ENCODE data around the gene GTF2F2. TPM values are rescaled to one million over a fixed set of nuclear protein-coding genes. Genes with fewer than 3 reads are reported as not detected.

Gene GTF2F2
- 40.1 TPM for total RNA-seq (2021; ENCODE audit: unreplicated experiment)
- polyA plus RNA-seq (2012): 15.3 and 19.9 TPM in 2 replicates
- Bru-seq, nascent RNA: percentile 91 among the genes with signal in this experiment
- BruChase-seq, experiment 1, labeled RNA remaining after a 6-hour chase: percentile 70 among the genes with signal in this experiment
- BruChase-seq, experiment 2, labeled RNA remaining after a 2-hour chase: percentile 71 among the genes with signal in this experiment
- long read RNA-seq, transcript GTF2F2-201 (8 exons, 2,239 nt): major isoform, 45 of 84 reads
- long read RNA-seq, partial matches to known transcripts: 29 of 84 reads
- long read RNA-seq, other reads (novel, unspliced or antisense): 10 of 84 reads

DNA sequence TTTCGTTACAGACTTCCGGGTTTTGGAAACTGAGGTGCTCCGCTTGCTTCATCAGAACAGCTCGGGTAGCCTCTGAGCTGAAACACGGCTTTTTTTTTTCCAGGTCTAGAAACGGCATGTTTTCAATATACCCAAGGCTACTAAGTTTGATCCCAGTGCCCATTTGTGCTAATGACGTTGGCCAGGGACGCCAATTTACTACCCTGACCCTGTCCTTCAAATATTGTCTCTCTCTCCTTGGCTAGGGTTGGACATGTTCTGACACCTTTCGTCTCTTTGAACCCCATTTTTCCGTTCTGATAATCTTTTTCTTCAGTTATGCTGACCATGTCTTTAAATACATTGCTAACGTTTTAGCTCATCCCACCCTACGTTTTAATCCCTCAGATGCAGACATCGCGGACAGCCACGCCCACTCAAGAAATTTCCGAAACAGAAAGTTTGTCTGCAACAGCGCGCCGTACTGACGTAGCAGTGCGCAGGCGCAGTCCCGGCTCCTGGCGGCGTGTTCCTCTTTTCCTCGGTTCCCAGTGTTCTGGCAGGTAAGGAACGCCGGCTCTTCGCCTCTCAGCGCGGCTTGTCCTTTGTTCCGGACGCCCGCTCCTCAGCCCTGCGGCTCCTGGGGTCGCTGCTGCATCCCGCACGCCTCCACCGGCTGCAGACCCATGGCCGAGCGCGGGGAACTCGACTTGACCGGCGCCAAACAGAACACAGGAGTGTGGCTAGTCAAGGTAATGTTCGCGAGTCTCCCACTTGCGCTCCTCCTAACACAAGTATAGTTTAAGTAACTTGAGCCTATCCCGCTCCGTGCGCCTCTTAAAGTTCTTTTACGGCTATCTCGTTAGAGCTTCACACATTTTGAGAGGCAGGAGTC lies at the start of gene GTF2F2:
GTF2F2 (plus strand) TSS at position 520 of the 874 bp plus-strand sequence; CDS start at position 666, 146 bp downstream.
- POLR2A ChIA-PET: interaction anchor here (1.2 kb wide), 1 partner anchor 23 kb away, joined by 6 read pairs; no protein-coding TSS in a partner anchor
- DNase-seq (ENCODE audit: low read depth, low spot score): peak; percentile 77
- H3K27me3 ChIP-seq (ENCODE audit: insufficient read depth, low read length): no peaks in the 10 kb centered on the region
- TF ChIP-seq, protein P1, sequence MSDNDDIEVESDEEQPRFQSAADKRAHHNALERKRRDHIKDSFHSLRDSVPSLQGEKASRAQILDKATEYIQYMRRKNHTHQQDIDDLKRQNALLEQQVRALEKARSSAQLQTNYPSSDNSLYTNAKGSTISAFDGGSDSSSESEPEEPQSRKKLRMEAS (IDR thresholded peaks at IDR 0.05): peak; percentile 88
- TF ChIP-seq ZNF274 (IDR thresholded peaks at IDR 0.05; ENCODE audit: low read depth, low read length) (no peak), RAD21 (IDR thresholded peaks at IDR 0.05; ENCODE audit: low read depth) (peak; percentile 22; the same call in 1 of the 2 replicates), YY1 (IDR thresholded peaks at IDR 0.05; ENCODE audit: extremely low read depth, insufficient replicate concordance, low read depth, low read length) (no peak), REST (IDR thresholded peaks at IDR 0.05; ENCODE audit: low read depth) (no peak), EGR1 (IDR thresholded peaks at IDR 0.05; ENCODE audit: low read depth) (peak; percentile 66), EZH2phosphoT487 (IDR thresholded peaks at IDR 0.05; ENCODE audit: borderline replicate concordance) (no peak), CTCF (IDR thresholded peaks at IDR 0.05 in 2 of 3, conservative IDR thresholded peaks at IDR 0.05 in 1 of 3; ENCODE audit: borderline replicate concordance in 1 of 3, insufficient read depth in 1 of 3, low read depth in 2 of 3, low read length in 2 of 3) (no peak), ATF3 (IDR thresholded peaks at IDR 0.05) (no peak), SP1 (IDR thresholded peaks at IDR 0.05; ENCODE audit: low read depth) (peak; percentile 73), JUND (IDR thresholded peaks at IDR 0.05) (no peak), POLR2A (IDR thresholded peaks at IDR 0.05; ENCODE audit: borderline replicate concordance, extremely low read depth, insufficient read depth, insufficient read length) (peak; percentile 68), FOSL1 (IDR thresholded peaks at IDR 0.05; ENCODE audit: low read depth) (no peak), SRF (IDR thresholded peaks at IDR 0.05; ENCODE audit: low read depth) (no peak), ZBTB33 (IDR thresholded peaks at IDR 0.05; ENCODE audit: extremely low read depth, insufficient replicate concordance, low read length) (peak; percentile 80), CBX3 (IDR thresholded peaks at IDR 0.05; ENCODE audit: low read depth) (peak; percentile 79)

More for the DNA sequence above, at the start of gene GTF2F2:
- Histone ChIP-seq H2AFZ (ENCODE audit: low read depth, low read length, poor library complexity, severe bottlenecking) (peak within 1 kb of the TSS; percentile 39), H3K9ac (ENCODE audit: low read length) (peak within 1 kb of the TSS; percentile 94), H3K36me3 (ENCODE audit: control insufficient read depth in 1 of 2, insufficient read depth in 2 of 2, low read length in 2 of 2) (no peaks in the 10 kb centered on the region), H3K9me3 (ENCODE audit: control insufficient read depth in 1 of 2, insufficient read depth in 1 of 2, low read depth in 1 of 2, low read length in 2 of 2) (no peaks in the 10 kb centered on the region), H3K79me2 (ENCODE audit: insufficient read depth, low read length) (peaks cover 52% of the 10 kb centered on the region), H3K4me1 (ENCODE audit: control insufficient read depth in 1 of 2, insufficient read depth in 2 of 2, low read length in 2 of 2) (peaks cover 11 to 17% of the 10 kb centered on the region in 2 experiments), H4K20me1 (ENCODE audit: insufficient read depth) (no peaks in the 10 kb centered on the region), H3K27ac (ENCODE audit: low read depth, low read length) (peak within 1 kb of the TSS; percentile 72), H3K4me2 (ENCODE audit: low read length) (peak within 1 kb of the TSS; percentile 93), H3K9me2 (ENCODE audit: insufficient read depth) (no peaks in the 10 kb centered on the region), H3K4me3 (replicated peaks in 1 of 2; ENCODE audit: low read depth in 1 of 2, low read length in 2 of 2) (peak within 1 kb of the TSS; percentile 84 to 96)
- ChIA-PET RAD21 (ENCODE audit: low non-redundant PET in 1 of 2, low total read pairs in 2 of 2, uncharacterized antibody in 2 of 2, unreplicated experiment in 2 of 2) (interaction anchor here in 1 of 2 experiments (0.7 kb wide), 1 partner anchor 47 kb away, joined by 3 read pairs; no protein-coding TSS in a partner anchor), CTCF (no interaction called here)
- intact Hi-C loops (cut with micrococcal nuclease): loop anchor here (2.0 kb wide), 1 partner anchor 161 kb away; no protein-coding TSS in a partner anchor
- BruUV-seq (replicated peaks): TSS peak; percentile 86
- peak; percentile 79 for ATAC-seq

Measured in HCT116 (cell line).